DOHH2 (cell line): ENCODE measurements around the gene VWA3B.

Experiments
- CTCF ChIP-seq: fragments of 200-600 bp; sonication (generic); IDR thresholded peaks from one replicate; pipeline ENCODE4 v1.5.1; 2014; ENCODE audit warnings: antibody characterized with exemption, mild to moderate bottlenecking, low read depth, low read length; ENCODE audit not compliant: poor library complexity, severe bottlenecking
- EZH2phosphoT487 ChIP-seq: fragments of 200-600 bp; sonication (generic); IDR thresholded peaks from 2 replicates; pipeline ENCODE4 v1.6.1; 2017; ENCODE audit warnings: borderline replicate concordance, mild to moderate bottlenecking, antibody characterized with exemption, low read length, moderate library complexity, mixed read lengths

- no peak for TF ChIP-seq CTCF
- TF ChIP-seq EZH2phosphoT487, result no peak
Observed at GRCh38 chr2:98121149-98121548, 34.2 kb downstream of the VWA3B start.
